ENCODE results near the gene UGT1A3.

DNA sequence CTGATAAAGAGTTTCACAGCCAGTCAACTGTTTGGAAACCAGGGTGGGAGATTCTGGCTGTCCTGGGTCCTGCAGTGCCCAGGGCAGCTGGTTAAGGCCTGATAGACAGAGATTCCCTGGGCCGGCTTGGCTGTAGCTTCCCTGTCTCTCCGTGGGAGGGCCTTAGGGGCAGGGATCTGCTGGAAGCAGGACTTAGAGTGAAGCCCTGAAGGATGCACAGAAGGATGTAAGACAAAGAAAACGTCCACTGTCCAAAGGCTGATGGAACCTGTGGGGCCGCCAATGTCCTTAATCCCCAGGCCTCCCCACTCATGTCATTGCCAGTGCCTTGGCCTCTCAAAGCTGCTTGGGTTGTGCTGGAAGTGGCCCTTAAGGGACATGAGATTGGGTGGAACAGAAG, 82.2 kb downstream of the UGT1A3 start:
- no peak for TF ChIP-seq CTCF (conservative IDR thresholded peaks at IDR 0.05 in 1 of 2, IDR thresholded peaks at IDR 0.05 in 1 of 2; ENCODE audit: extremely low read depth in 1 of 2, insufficient read depth in 1 of 2, low read depth in 1 of 2, low read length in 2 of 2)
- no peak for TF ChIP-seq EZH2 (IDR thresholded peaks at IDR 0.05; ENCODE audit: borderline replicate concordance, low read length)

Measured in mammary epithelial cell (primary cell).